Adrenal gland (tissue), 12 donors: ENCODE data around the gene HTATSF1. TPM values are rescaled to one million over a fixed set of nuclear protein-coding genes. Genes with fewer than 3 reads are reported as not detected.

Source experiments
- DNase-seq, 7 donors: peaks; one replicate each; pipeline ENCODE4 v3.0.0-alpha.2; 2019 to 2020
- H3K27ac ChIP-seq, 5 donors: fragments of 200-600 bp; sonication (generic) in 4 of 5; 1 replicate in 3 of 5; 2 replicates in 2 of 5; pipeline versions ENCODE4 v1.5.1 to v1.8.0; 2016 to 2020; ENCODE audit warnings: mild to moderate bottlenecking in 1 of 5
- H3K27me3 ChIP-seq: fragments of 200-600 bp; 2 replicates; pipeline ENCODE4 v1.8.0; 2021
- H3K36me3 ChIP-seq, 2 donors: fragments of 200-600 bp; replicated peaks in 1 of 2; 1 replicate in 1 of 2; 2 replicates in 1 of 2; pipeline versions ENCODE4 v1.5.1 to v1.8.0; 2018 to 2022
- H3K4me1 ChIP-seq, 2 donors: fragments of 200-600 bp; replicated peaks in 1 of 2; 1 replicate in 1 of 2; 2 replicates in 1 of 2; pipeline versions ENCODE4 v1.5.1 to v1.8.0; 2018 to 2021
- H3K4me3 ChIP-seq, 4 donors: fragments of 200-600 bp; sonication (generic) in 3 of 4; one replicate each; pipeline ENCODE4 v1.5.1; 2016 to 2018
- H3K9me3 ChIP-seq, 3 donors: fragments of 200-600 bp; sonication (generic) in 1 of 3; replicated peaks in 1 of 3; 1 replicate in 2 of 3; 2 replicates in 1 of 3; pipeline versions ENCODE4 v1.5.1 to v1.8.0; 2016 to 2021
- CTCF ChIP-seq, 6 experiments: fragments of 450-650 bp in 4 of 6; fragments of 200-600 bp in 2 of 6; sonication (generic) in 1 of 6; IDR thresholded peaks; 1 replicate in 5 of 6; 2 replicates in 1 of 6; pipeline versions ENCODE4 v1.5.1 to v1.8.0; 2016 to 2021; ENCODE audit warnings: antibody characterized with exemption in 6 of 6, mild to moderate bottlenecking in 2 of 6, moderate library complexity in 1 of 6
- POLR2A ChIP-seq, 2 donors: fragments of 450-650 bp; IDR thresholded peaks; one replicate each; pipeline ENCODE4 v1.6.1; 2017; ENCODE audit warnings: antibody characterized with exemption in 2 of 2, mild to moderate bottlenecking in 2 of 2, moderate library complexity in 1 of 2
- WGBS, 4 donors: extraction: QIAGEN DNeasy Blood & Tissue Kit in 2 of 4; methylation state at CpG; one replicate each; pipeline versions ENCODE4 v1.1.5 to v1.1.7; 2013 to 2017; 5-methylcytosine and 5-hydroxymethylcytosine counted together
- intact Hi-C, 2 donors: fragments of 100-400 bp; cut with DNase I; formaldehyde crosslinking; loops; one replicate each; pipeline versions ENCODE4 v1.14.1 to v1.15.0; 2022 to 2023
- polyA plus RNA-seq, 3 donors: library from polyadenylated mRNA; stranded (reverse); fragments of 200-250 nt in 2 of 3; fragments of 350-450 nt in 1 of 3; fragmentation: Illumina TruSeq in 1 of 3; extraction: RNeasy Lipid Tissue Mini Kit (QIAGEN cat#74804) in 1 of 3; gene quantifications; one replicate each; pipeline ENCODE4 v1.2.3, GENCODE V29; 2013 to 2014
- total RNA-seq, 9 donors: library from RNA; depleted of rRNA in 4 of 9; stranded (reverse); fragments of >200 nt in 4 of 9; fragments of 120-200 nt in 1 of 9; fragmentation: NEBNext Ultra II Directional in 1 of 9; extraction: Animal tissue kit (Norgen Biotek cat#: 25700) in 1 of 9; gene quantifications; one replicate each; pipeline versions ENCODE4 v1.1.0 to v1.2.4, GENCODE V29; 2013 to 2023
- donor health status: healthy with polysubstance abuse.
- donor health status: Bipolar disorder and iron deficiency.
- donor health status: DM: yes; HTN: yes; CAD: no.
- donor health status: DM: no; HTN: no; CAD: no.
- donor health status: DM: no; HTN: no; CAD: no.
- donor health status: DM: yes; HTN: yes; CAD: no.

HTATSF1 gene
- total and polyA plus RNA-seq, 12 donors: 21.0 to 129 (median 56.5) TPM

- Histone ChIP-seq H3K36me3 (no peaks in the 10 kb centered on the region), H3K4me3 (no peak overlapping the region), H3K9me3 (no peaks in the 10 kb centered on the region), H3K4me1 (no peaks in the 10 kb centered on the region), H3K27ac (no peak overlapping the region), H3K27me3 (peaks cover 9% of the 10 kb centered on the region)
- intact Hi-C loops: no loop called here
- 70 to 95% (median 82%) methylated on average over 2 of the region's 2 CpGs for WGBS, 4 donors
- no peak for DNase-seq
- TF ChIP-seq CTCF (IDR thresholded peaks at IDR 0.05): no peak
- no peak for TF ChIP-seq POLR2A (IDR thresholded peaks at IDR 0.05)
Measured at GRCh38 chrX:136468391-136469103, 28.8 kb upstream of the HTATSF1 start.

DNA sequence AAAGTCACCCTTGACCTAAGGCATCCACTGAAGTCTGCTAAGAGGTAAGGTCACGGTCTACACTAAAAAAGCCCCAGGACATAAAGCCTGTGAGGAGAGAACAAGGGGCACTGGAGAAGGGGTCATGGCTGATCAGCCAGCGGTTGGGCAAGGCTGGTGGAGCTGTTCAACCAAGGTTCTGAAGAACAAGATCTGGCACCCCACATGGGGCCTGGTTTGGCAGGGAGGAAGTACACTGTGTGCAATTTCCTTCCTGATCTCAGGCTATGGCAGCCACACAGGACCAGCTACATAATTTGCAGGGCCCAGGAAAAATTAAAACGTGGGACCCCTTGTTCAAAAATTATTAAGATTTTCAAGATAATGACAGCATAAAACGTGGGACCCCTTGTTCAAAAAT, 23.7 kb upstream of the HTATSF1 start:
- Histone ChIP-seq H3K36me3 (no peaks in the 10 kb centered on the region), H3K9me3 (no peaks in the 10 kb centered on the region), H3K4me3 (no peak overlapping the region), H3K27me3 (peaks cover 11% of the 10 kb centered on the region), H3K27ac (no peak overlapping the region), H3K4me1 (no peaks in the 10 kb centered on the region)
- TF ChIP-seq POLR2A (IDR thresholded peaks at IDR 0.05) (no peak), CTCF (IDR thresholded peaks at IDR 0.05) (no peak)
- intact Hi-C loops: no loop called here
- 58 to 77% (median 64%) methylated on average over 2 to 4 of the region's 4 CpGs for WGBS, 4 donors
- DNase-seq: no peak

GRCh38 chrX:136475236-136475635, 22.2 kb upstream of the HTATSF1 start:
- H3K36me3 ChIP-seq: no peaks in the 10 kb centered on the region
- H3K9me3 ChIP-seq: no peaks in the 10 kb centered on the region
- WGBS, 4 donors: 48 to 63% (median 49%) methylated on average over 3 of the region's 3 CpGs; no CpG with 5 or more reads in 1 of the 4 donors
- intact Hi-C loops: no loop called here
- no peaks in the 10 kb centered on the region for H3K4me1 ChIP-seq
- no peak for DNase-seq
- no peak overlapping the region for H3K4me3 ChIP-seq
- H3K27me3 ChIP-seq: peaks cover 11% of the 10 kb centered on the region
- no peak for TF ChIP-seq POLR2A (IDR thresholded peaks at IDR 0.05)
- TF ChIP-seq CTCF (IDR thresholded peaks at IDR 0.05): no peak
- H3K27ac ChIP-seq: no peak overlapping the region

- intact Hi-C loops: no loop called here
- DNase-seq: no peak
- H3K36me3 ChIP-seq: no peaks in the 10 kb centered on the region
- 72 to 88% (median 81%) methylated on average over 2 of the region's 2 CpGs for WGBS, 4 donors
- H3K27me3 ChIP-seq: peaks cover 8% of the 10 kb centered on the region
- H3K27ac ChIP-seq: no peak overlapping the region
- no peaks in the 10 kb centered on the region for H3K9me3 ChIP-seq
- H3K4me3 ChIP-seq: no peak overlapping the region
- no peaks in the 10 kb centered on the region for H3K4me1 ChIP-seq
- TF ChIP-seq CTCF (IDR thresholded peaks at IDR 0.05): no peak
- no peak for TF ChIP-seq POLR2A (IDR thresholded peaks at IDR 0.05)
Measured at GRCh38 chrX:136476501-136476900, 20.9 kb upstream of the HTATSF1 start.
